ENCODE data around the gene GFI1.

DNA sequence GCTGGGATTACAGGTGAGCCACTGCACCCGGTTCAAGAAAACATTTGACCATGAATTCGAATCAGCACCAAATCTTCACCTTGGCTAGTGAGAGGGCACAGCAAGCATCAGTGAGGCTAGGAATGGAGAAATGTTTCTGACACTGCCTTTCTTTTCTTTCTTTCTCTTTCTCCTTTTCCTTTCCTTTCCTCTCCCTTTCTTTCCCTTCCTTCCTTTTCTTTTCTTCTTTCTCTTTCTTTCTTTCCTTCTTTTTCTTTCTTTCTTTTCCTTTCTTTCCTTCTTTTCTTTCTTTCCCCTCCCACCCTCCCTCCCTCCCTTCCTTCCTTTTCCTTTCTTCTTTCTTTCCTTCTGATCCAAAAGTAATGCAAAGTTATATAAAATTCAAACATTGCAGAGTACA is 40.9 kb downstream of the GFI1 start:
- TF ChIP-seq, protein P1, sequence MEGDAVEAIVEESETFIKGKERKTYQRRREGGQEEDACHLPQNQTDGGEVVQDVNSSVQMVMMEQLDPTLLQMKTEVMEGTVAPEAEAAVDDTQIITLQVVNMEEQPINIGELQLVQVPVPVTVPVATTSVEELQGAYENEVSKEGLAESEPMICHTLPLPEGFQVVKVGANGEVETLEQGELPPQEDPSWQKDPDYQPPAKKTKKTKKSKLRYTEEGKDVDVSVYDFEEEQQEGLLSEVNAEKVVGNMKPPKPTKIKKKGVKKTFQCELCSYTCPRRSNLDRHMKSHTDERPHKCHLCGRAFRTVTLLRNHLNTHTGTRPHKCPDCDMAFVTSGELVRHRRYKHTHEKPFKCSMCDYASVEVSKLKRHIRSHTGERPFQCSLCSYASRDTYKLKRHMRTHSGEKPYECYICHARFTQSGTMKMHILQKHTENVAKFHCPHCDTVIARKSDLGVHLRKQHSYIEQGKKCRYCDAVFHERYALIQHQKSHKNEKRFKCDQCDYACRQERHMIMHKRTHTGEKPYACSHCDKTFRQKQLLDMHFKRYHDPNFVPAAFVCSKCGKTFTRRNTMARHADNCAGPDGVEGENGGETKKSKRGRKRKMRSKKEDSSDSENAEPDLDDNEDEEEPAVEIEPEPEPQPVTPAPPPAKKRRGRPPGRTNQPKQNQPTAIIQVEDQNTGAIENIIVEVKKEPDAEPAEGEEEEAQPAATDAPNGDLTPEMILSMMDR (IDR thresholded peaks at IDR 0.05) = no peak
- TF ChIP-seq POLR2A (IDR thresholded peaks at IDR 0.05) = no peak

All from sigmoid colon (tissue), 3 donors.